HT1080 (cell line): ENCODE results near the gene NOP53. TPM values are rescaled to one million over a fixed set of nuclear protein-coding genes. Genes with fewer than 3 reads are reported as not detected.
"Not testable (repeated sequence)": the region's sequence is repeated elsewhere in the genome, so short reads cannot be mapped to it uniquely, and the experiment has no call there.

Experiments used
- DNase-seq: peaks from one replicate; pipeline ENCODE4 v3.0.0-alpha.2; 2015; ENCODE audit warnings: low read depth
- total RNA-seq: library from RNA; depleted of rRNA; stranded (reverse); fragments of >200 nt; shearing (Covaris generic); gene quantifications from 2 replicates; pipeline ENCODE4 v1.2.3, GENCODE V29; 2014

NOP53 gene
- total RNA-seq, 1 experiment from 2014 or later, result 111 TPM

GRCh38 chr19:47716270-47716937 is 28.9 kb upstream of the NOP53 start:
- no peak for DNase-seq

- DNase-seq, result not testable (repeated sequence)
Observed at GRCh38 chr19:47718415-47719046, 26.8 kb upstream of the NOP53 start.

- peak; percentile 88 for DNase-seq
Observed at GRCh38 chr19:47719047-47719859, 26.1 kb upstream of the NOP53 start.

- no peak for DNase-seq
Observed at GRCh38 chr19:47720669-47721422, 24.5 kb upstream of the NOP53 start.

- DNase-seq, result peak; percentile 91
Observed at GRCh38 chr19:47723581-47723940, 21.8 kb upstream of the NOP53 start.

GRCh38 chr19:47725759-47726401 is 19.5 kb upstream of the NOP53 start:
- DNase-seq, result no peak

GRCh38 chr19:47726467-47726866 is 18.9 kb upstream of the NOP53 start:
- DNase-seq, result peak; percentile 65

GRCh38 chr19:47728295-47728694 is 17.1 kb upstream of the NOP53 start:
- DNase-seq, result not testable (repeated sequence)

GRCh38 chr19:47729468-47729798 is 15.9 kb upstream of the NOP53 start:
- peak; percentile 93 for DNase-seq

GRCh38 chr19:47729799-47730520 is 15.4 kb upstream of the NOP53 start:
- DNase-seq, result no peak

GRCh38 chr19:47730521-47730889 is 14.8 kb upstream of the NOP53 start:
- DNase-seq, result no peak

GRCh38 chr19:47730910-47731309 is 14.4 kb upstream of the NOP53 start:
- DNase-seq, result no peak

- DNase-seq, result no peak
Observed at GRCh38 chr19:47735131-47735530, 10.2 kb upstream of the NOP53 start.

GRCh38 chr19:47740866-47741519 is 4.4 kb upstream of the NOP53 start:
- no peak for DNase-seq

GRCh38 chr19:47741544-47742140 is 3.7 kb upstream of the NOP53 start:
- DNase-seq, result no peak

GRCh38 chr19:47742634-47743033 is 2.7 kb upstream of the NOP53 start:
- no peak for DNase-seq

- not testable (repeated sequence) for DNase-seq
Observed at GRCh38 chr19:47746129-47746528, 783 bp downstream of the NOP53 start.

- no peak for DNase-seq
Observed at GRCh38 chr19:47749326-47749725, 4.0 kb downstream of the NOP53 start.

- DNase-seq, result no peak
Observed at GRCh38 chr19:47750752-47751151, 5.4 kb downstream of the NOP53 start.
